HepG2 (cell line): ENCODE data around the gene CA4. TPM values are rescaled to one million over a fixed set of nuclear protein-coding genes. Genes with fewer than 3 reads are reported as not detected.

Source experiments
- ASH2L ChIP-seq: fragments of 300-600, 200-600 bp; sonication (generic); IDR thresholded peaks from 2 replicates; pipeline ENCODE4 v1.7.0; 2017; ENCODE audit warnings: low read depth, mild to moderate bottlenecking, moderate library complexity, mixed read lengths, low read length; ENCODE audit not compliant: insufficient read length
- NFE2L2 ChIP-seq: fragments of 150-350 bp; IDR thresholded peaks from 2 replicates; pipeline ENCODE4 v1.6.1; 2014; ENCODE audit warnings: low read length
- PHF8 ChIP-seq: sonication (generic); formaldehyde crosslinking; IDR thresholded peaks from 2 replicates; pipeline ENCODE4 v1.5.0; 2020; ENCODE audit warnings: missing genetic modification reagents
- PRMT3 ChIP-seq: sonication (generic); formaldehyde crosslinking; IDR thresholded peaks from 2 replicates; pipeline ENCODE4 v1.8.1; 2022; ENCODE audit warnings: low read depth, mild to moderate bottlenecking, moderate library complexity, missing genetic modification reagents, borderline replicate concordance
- SMYD3 ChIP-seq: sonication (generic); formaldehyde crosslinking; IDR thresholded peaks from 2 replicates; pipeline ENCODE4 v1.8.1; 2023; ENCODE audit warnings: mild to moderate bottlenecking, missing genetic modification reagents
- ZBTB8A ChIP-seq: sonication (generic); formaldehyde crosslinking; IDR thresholded peaks from 2 replicates; pipeline ENCODE4 v1.4.0; 2020; ENCODE audit warnings: mild to moderate bottlenecking, low read depth, missing genetic modification reagents, borderline replicate concordance
- ZNF121 ChIP-seq: sonication (generic); formaldehyde crosslinking; IDR thresholded peaks from 2 replicates; pipeline ENCODE4 v1.5.0; 2020; ENCODE audit warnings: mild to moderate bottlenecking, missing genetic modification reagents
- ZNF230 ChIP-seq: sonication (generic); formaldehyde crosslinking; IDR thresholded peaks from 2 replicates; pipeline ENCODE4 v1.4.0; 2020; ENCODE audit warnings: mild to moderate bottlenecking, missing genetic modification reagents
- ZNF354B ChIP-seq: sonication (generic); formaldehyde crosslinking; IDR thresholded peaks from 2 replicates; pipeline ENCODE4 v1.8.0; 2022; ENCODE audit warnings: mild to moderate bottlenecking, missing genetic modification reagents
- ZNF367 ChIP-seq: sonication (generic); formaldehyde crosslinking; IDR thresholded peaks from 2 replicates; pipeline ENCODE4 v1.4.0; 2020; ENCODE audit warnings: missing genetic modification reagents, borderline replicate concordance
- ZNF432 ChIP-seq: sonication (generic); formaldehyde crosslinking; IDR thresholded peaks from 2 replicates; pipeline ENCODE4 v1.5.0; 2020; ENCODE audit warnings: missing genetic modification reagents, mild to moderate bottlenecking, borderline replicate concordance
- ZNF451 ChIP-seq: sonication (generic); formaldehyde crosslinking; IDR thresholded peaks from 2 replicates; pipeline ENCODE4 v1.5.0; 2020; ENCODE audit warnings: mild to moderate bottlenecking, missing genetic modification reagents
- ZNF577 ChIP-seq: sonication (generic); formaldehyde crosslinking; IDR thresholded peaks from 2 replicates; pipeline ENCODE4 v1.4.0; 2020; ENCODE audit warnings: mild to moderate bottlenecking, low read depth, missing genetic modification reagents, borderline replicate concordance
- ZNF614 ChIP-seq: IDR thresholded peaks from 2 replicates; pipeline ENCODE4 v1.6.1; 2018; ENCODE audit warnings: missing biosample characterization, missing genetic modification reagents, inconsistent platforms, borderline replicate concordance
- ZNF761 ChIP-seq: sonication (generic); formaldehyde crosslinking; conservative IDR thresholded peaks from 2 replicates; pipeline ENCODE4 v1.4.0; 2020; ENCODE audit warnings: mild to moderate bottlenecking, missing genetic modification reagents
- ZSCAN29 ChIP-seq: sonication (generic); formaldehyde crosslinking; conservative IDR thresholded peaks from 2 replicates; pipeline ENCODE4 v1.4.0; 2020; ENCODE audit warnings: mild to moderate bottlenecking, missing genetic modification reagents
- polyA plus RNA-seq, 8 experiments: library from polyadenylated mRNA; depleted of rRNA in 3 of 8; stranded (reverse) in 7 of 8; unstranded in 1 of 8; fragments of >200 nt; fragmentation: Illumina TruSeq in 4 of 8; extraction: Trizol in 4 of 8; gene quantifications; 2 replicates each; pipeline versions ENCODE4 v1.2.1 to v1.2.3, GENCODE V29; 2011 to 2016; ENCODE audit warnings: low read depth in 4 of 8, missing spikeins in 1 of 8, mixed read lengths in 1 of 8; ENCODE audit not compliant: insufficient read depth in 1 of 8
- total RNA-seq, 5 experiments: library from RNA; depleted of rRNA; stranded (reverse); fragments of >200 nt; fragmentation: Illumina TruSeq; extraction: Trizol; gene quantifications; 2 replicates each; pipeline ENCODE4 v1.2.3, GENCODE V29; 2016; ENCODE audit warnings: low read depth in 1 of 5
- TF ChIP-seq, protein P1 (sequence below), 2 experiments: IDR thresholded peaks; 2 replicates each; pipeline ENCODE4 v1.6.1; 2011 to 2012; ENCODE audit warnings: low read length in 2 of 2, borderline replicate concordance in 1 of 2, low read depth in 1 of 2, mild to moderate bottlenecking in 1 of 2, moderate library complexity in 1 of 2
- TF ChIP-seq, protein P2 (sequence below): sonication (generic); formaldehyde crosslinking; IDR thresholded peaks from 2 replicates; pipeline ENCODE4 v1.8.0; 2022; ENCODE audit warnings: mild to moderate bottlenecking, missing genetic modification reagents; ENCODE audit not compliant: insufficient replicate concordance
- TF ChIP-seq, protein P3 (sequence below): sonication (generic); formaldehyde crosslinking; IDR thresholded peaks from 2 replicates; pipeline ENCODE4 v1.4.0; 2020; ENCODE audit warnings: missing genetic modification reagents, borderline replicate concordance

CA4 gene
- total and polyA plus RNA-seq, 2 of the 13 experiments (the other 11 are each of a cell fraction or from before 2014, with no cell fraction given), result not detected

DNA sequence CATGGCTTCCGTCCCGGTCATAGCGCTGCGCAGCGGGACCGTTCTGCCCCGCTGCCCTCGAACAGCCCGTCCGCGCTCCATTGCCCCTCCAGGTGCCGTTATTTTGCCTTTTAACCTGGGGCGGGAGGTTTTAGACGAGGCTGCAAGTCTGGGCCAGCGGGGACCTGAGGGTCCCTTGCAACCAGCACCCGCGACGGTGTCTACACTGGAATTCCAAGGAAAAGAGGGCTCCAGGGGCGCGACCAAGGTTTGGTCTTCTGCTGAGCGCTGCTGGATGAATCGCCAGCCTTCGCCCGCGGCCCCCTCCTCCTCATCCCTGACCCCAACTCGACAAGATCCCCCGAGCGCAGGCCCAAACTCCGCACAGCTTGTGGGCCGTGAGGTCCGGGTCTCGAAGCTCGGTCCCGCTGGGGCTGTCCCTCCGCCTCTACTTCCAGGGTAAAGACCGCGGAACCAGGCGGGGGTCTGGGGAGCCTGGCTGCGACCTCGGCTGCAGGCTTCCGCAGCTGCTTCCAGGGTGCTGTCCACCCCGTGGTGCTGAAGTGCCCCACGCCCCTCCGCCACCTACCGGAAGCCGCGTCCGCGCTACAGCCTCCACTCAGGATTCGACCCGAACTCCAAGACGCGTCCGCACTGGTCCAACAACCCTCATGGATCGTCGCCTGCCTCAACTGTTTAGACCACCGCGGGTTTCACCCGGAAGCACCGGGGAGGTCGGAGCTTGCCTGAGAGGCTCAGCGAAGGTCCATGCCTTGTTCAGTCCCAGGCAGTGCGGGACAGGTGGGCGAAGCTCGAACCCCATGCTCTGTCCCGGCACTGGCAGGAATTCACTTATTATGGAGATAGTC, 10.1 kb upstream of the CA4 start (continued):
- TF ChIP-seq ZNF230 (CRISPR knock-in tag) (peak; percentile 91), ASH2L (peak; percentile 44), PHF8 (CRISPR knock-in tag) (peak; percentile 56), ZSCAN29 (CRISPR knock-in tag) (no peak), ZNF577 (CRISPR knock-in tag) (no peak), ZNF432 (CRISPR knock-in tag) (peak; percentile 53; the same call in 1 of the 2 replicates), ZNF121 (peak; percentile 87), ZBTB8A (CRISPR knock-in tag) (no peak), ZNF354B (peak; percentile 89), ZNF614 (CRISPR knock-in tag) (peak; percentile 97), ZNF761 (CRISPR knock-in tag) (0 out of 2 replicates have a peak, but pooled peaks have one; percentile 27), ZNF367 (CRISPR knock-in tag) (peak; percentile 97; the same call in 1 of the 2 replicates), SMYD3 (peak; percentile 78; the same call in 1 of the 2 replicates), ZNF451 (CRISPR knock-in tag) (0 out of 2 replicates have a peak, but pooled peaks have one; percentile 47), PRMT3 (CRISPR knock-in tag) (peak; percentile 99), NFE2L2 (no peak)
- TF ChIP-seq, protein P1, sequence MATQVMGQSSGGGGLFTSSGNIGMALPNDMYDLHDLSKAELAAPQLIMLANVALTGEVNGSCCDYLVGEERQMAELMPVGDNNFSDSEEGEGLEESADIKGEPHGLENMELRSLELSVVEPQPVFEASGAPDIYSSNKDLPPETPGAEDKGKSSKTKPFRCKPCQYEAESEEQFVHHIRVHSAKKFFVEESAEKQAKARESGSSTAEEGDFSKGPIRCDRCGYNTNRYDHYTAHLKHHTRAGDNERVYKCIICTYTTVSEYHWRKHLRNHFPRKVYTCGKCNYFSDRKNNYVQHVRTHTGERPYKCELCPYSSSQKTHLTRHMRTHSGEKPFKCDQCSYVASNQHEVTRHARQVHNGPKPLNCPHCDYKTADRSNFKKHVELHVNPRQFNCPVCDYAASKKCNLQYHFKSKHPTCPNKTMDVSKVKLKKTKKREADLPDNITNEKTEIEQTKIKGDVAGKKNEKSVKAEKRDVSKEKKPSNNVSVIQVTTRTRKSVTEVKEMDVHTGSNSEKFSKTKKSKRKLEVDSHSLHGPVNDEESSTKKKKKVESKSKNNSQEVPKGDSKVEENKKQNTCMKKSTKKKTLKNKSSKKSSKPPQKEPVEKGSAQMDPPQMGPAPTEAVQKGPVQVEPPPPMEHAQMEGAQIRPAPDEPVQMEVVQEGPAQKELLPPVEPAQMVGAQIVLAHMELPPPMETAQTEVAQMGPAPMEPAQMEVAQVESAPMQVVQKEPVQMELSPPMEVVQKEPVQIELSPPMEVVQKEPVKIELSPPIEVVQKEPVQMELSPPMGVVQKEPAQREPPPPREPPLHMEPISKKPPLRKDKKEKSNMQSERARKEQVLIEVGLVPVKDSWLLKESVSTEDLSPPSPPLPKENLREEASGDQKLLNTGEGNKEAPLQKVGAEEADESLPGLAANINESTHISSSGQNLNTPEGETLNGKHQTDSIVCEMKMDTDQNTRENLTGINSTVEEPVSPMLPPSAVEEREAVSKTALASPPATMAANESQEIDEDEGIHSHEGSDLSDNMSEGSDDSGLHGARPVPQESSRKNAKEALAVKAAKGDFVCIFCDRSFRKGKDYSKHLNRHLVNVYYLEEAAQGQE (IDR thresholded peaks at IDR 0.05; ENCODE audit: borderline replicate concordance in 1 of 2, low read depth in 1 of 2, low read length in 2 of 2), result peak in 1 of 2 experiments; percentile 100
- TF ChIP-seq, protein P2, sequence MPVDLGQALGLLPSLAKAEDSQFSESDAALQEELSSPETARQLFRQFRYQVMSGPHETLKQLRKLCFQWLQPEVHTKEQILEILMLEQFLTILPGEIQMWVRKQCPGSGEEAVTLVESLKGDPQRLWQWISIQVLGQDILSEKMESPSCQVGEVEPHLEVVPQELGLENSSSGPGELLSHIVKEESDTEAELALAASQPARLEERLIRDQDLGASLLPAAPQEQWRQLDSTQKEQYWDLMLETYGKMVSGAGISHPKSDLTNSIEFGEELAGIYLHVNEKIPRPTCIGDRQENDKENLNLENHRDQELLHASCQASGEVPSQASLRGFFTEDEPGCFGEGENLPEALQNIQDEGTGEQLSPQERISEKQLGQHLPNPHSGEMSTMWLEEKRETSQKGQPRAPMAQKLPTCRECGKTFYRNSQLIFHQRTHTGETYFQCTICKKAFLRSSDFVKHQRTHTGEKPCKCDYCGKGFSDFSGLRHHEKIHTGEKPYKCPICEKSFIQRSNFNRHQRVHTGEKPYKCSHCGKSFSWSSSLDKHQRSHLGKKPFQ (CRISPR knock-in tag), result peak; percentile 80
- TF ChIP-seq, protein P3, sequence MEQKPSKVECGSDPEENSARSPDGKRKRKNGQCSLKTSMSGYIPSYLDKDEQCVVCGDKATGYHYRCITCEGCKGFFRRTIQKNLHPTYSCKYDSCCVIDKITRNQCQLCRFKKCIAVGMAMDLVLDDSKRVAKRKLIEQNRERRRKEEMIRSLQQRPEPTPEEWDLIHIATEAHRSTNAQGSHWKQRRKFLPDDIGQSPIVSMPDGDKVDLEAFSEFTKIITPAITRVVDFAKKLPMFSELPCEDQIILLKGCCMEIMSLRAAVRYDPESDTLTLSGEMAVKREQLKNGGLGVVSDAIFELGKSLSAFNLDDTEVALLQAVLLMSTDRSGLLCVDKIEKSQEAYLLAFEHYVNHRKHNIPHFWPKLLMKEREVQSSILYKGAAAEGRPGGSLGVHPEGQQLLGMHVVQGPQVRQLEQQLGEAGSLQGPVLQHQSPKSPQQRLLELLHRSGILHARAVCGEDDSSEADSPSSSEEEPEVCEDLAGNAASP (CRISPR knock-in tag), result peak; percentile 95
